HG02571 (cell line): ENCODE data around the gene TARS3.
"Not testable (repeated sequence)": the region's sequence is repeated elsewhere in the genome, so short reads cannot be mapped to it uniquely, and the experiment has no call there.

Experiments used
- ATAC-seq: cut with Tn5 transposase; IDR thresholded peaks from one replicate; pipeline ENCODE4 v1.9.1; 2021; ENCODE audit warnings: mild to moderate bottlenecking, moderate library complexity; ENCODE audit not compliant: unreplicated experiment

TARS3 gene

GRCh38 chr15:101723874-101724674 is at the start of gene TARS3:
Gene TARS3 (minus strand): TSS chr15:101724473. CDS start chr15:101724387, 86 bp downstream.
- peak; percentile 82 for ATAC-seq

GRCh38 chr15:101773496-101774100 is 49.3 kb upstream of the TARS3 start:
- ATAC-seq: no peak

GRCh38 chr15:101772921-101773320 is 48.6 kb upstream of the TARS3 start:
- ATAC-seq: no peak

- ATAC-seq: not testable (repeated sequence)
Measured at GRCh38 chr15:101767083-101767640, 42.9 kb upstream of the TARS3 start.

- no peak for ATAC-seq
Measured at GRCh38 chr15:101765772-101766456, 41.6 kb upstream of the TARS3 start.

GRCh38 chr15:101765340-101765671 is 41.0 kb upstream of the TARS3 start:
- not testable (repeated sequence) for ATAC-seq

GRCh38 chr15:101764669-101765339 is 40.5 kb upstream of the TARS3 start:
- not testable (repeated sequence) for ATAC-seq

GRCh38 chr15:101746716-101747082 is 22.4 kb upstream of the TARS3 start:
- ATAC-seq: not testable (repeated sequence)

GRCh38 chr15:101734837-101735236 is 10.6 kb upstream of the TARS3 start:
- not testable (repeated sequence) for ATAC-seq

- no peak for ATAC-seq
Measured at GRCh38 chr15:101733545-101733944, 9.3 kb upstream of the TARS3 start.

GRCh38 chr15:101732772-101733171 is 8.5 kb upstream of the TARS3 start:
- ATAC-seq: no peak

GRCh38 chr15:101731746-101732145 is 7.5 kb upstream of the TARS3 start:
- ATAC-seq: no peak

GRCh38 chr15:101727186-101727585 is 2.9 kb upstream of the TARS3 start:
- ATAC-seq: no peak

- ATAC-seq: no peak
Measured at GRCh38 chr15:101725073-101725472, 800 bp upstream of the TARS3 start.

GRCh38 chr15:101724675-101725005 is 367 bp upstream of the TARS3 start:
- no peak for ATAC-seq

GRCh38 chr15:101723171-101723873 is 951 bp downstream of the TARS3 start:
- ATAC-seq: no peak

- ATAC-seq: no peak
Measured at GRCh38 chr15:101718896-101719295, 5.4 kb downstream of the TARS3 start.

- no peak for ATAC-seq
Measured at GRCh38 chr15:101712078-101712477, 12.2 kb downstream of the TARS3 start.

GRCh38 chr15:101710806-101711205 is 13.5 kb downstream of the TARS3 start:
- no peak for ATAC-seq

- no peak for ATAC-seq
Measured at GRCh38 chr15:101709466-101709865, 14.8 kb downstream of the TARS3 start.

GRCh38 chr15:101707983-101708382 is 16.3 kb downstream of the TARS3 start:
- no peak for ATAC-seq
